Measurements from ENCODE around the gene RARRES1. TPM values are rescaled to one million over a fixed set of nuclear protein-coding genes. Genes with fewer than 3 reads are reported as not detected.

RARRES1 gene
- total RNA-seq, 1 experiment from 2014 or later = not detected

DNA sequence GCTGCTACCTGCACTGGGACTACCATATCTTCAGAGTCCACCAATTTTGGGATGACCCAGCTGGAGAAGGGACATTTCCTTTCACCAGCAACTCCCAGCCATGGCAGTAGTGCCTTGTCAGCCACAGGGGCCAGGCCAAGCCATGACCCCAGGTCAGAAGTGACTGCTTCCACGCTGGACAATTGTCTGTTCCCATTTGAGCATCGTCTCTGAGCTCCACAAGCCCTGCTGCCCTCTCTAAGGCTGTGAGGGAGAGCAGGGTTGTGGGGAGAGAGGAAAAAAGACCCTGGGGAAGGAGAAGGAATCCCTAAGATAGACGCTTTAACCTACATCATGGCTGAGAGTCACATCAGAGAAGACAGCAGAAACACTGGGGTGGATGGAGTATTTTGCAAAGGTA is 7.4 kb upstream of the RARRES1 start:
- no peaks in the 10 kb centered on the region for H3K4me1 Mint-ChIP-seq (ENCODE audit: insufficient read depth, unreplicated experiment)
- H3K27ac Mint-ChIP-seq (ENCODE audit: low read depth, unreplicated experiment) = no peak overlapping the region
- TF ChIP-seq CTCF (IDR thresholded peaks at IDR 0.05; ENCODE audit: unreplicated experiment) = no peak
- intact Hi-C loops (cut with micrococcal nuclease) = no loop called here
- H3K27me3 Mint-ChIP-seq (ENCODE audit: insufficient read depth, unreplicated experiment) = no peaks in the 10 kb centered on the region
- DNase-seq (ENCODE audit: unreplicated experiment) = no peak
- H3K4me3 Mint-ChIP-seq (ENCODE audit: unreplicated experiment) = no peak overlapping the region
- ChIA-PET CTCF (no interaction called here), POLR2A (no interaction called here)
- H3K9me3 Mint-ChIP-seq (ENCODE audit: unreplicated experiment) = no peaks in the 10 kb centered on the region
- H3K36me3 Mint-ChIP-seq (ENCODE audit: insufficient read depth, unreplicated experiment) = peaks cover 7% of the 10 kb centered on the region
- BruUV-seq (replicated peaks) = no TSS peak

GRCh38 chr3:158739078-158739477 is 6.8 kb upstream of the RARRES1 start:
- no peak for DNase-seq (ENCODE audit: unreplicated experiment)
- no peak overlapping the region for H3K4me3 Mint-ChIP-seq (ENCODE audit: unreplicated experiment)
- ChIA-PET POLR2A (no interaction called here), CTCF (interaction anchor here (0.7 to 1.5 kb wide), 2 partner anchors 50 to 870 kb away, joined by 3 to 4 read pairs; no protein-coding TSS in a partner anchor)
- no peak for TF ChIP-seq CTCF (IDR thresholded peaks at IDR 0.05; ENCODE audit: unreplicated experiment)
- H3K36me3 Mint-ChIP-seq (ENCODE audit: insufficient read depth, unreplicated experiment) = peaks cover 7% of the 10 kb centered on the region
- H3K4me1 Mint-ChIP-seq (ENCODE audit: insufficient read depth, unreplicated experiment) = no peaks in the 10 kb centered on the region
- no peaks in the 10 kb centered on the region for H3K27me3 Mint-ChIP-seq (ENCODE audit: insufficient read depth, unreplicated experiment)
- no TSS peak for BruUV-seq (replicated peaks)
- H3K27ac Mint-ChIP-seq (ENCODE audit: low read depth, unreplicated experiment) = no peak overlapping the region
- H3K9me3 Mint-ChIP-seq (ENCODE audit: unreplicated experiment) = no peaks in the 10 kb centered on the region
- intact Hi-C loops (cut with micrococcal nuclease) = no loop called here

- Mint-ChIP-seq H3K9me3 (ENCODE audit: unreplicated experiment) (no peaks in the 10 kb centered on the region), H3K27me3 (ENCODE audit: insufficient read depth, unreplicated experiment) (no peaks in the 10 kb centered on the region), H3K36me3 (ENCODE audit: insufficient read depth, unreplicated experiment) (peaks cover 5% of the 10 kb centered on the region), H3K4me3 (ENCODE audit: unreplicated experiment) (no peak overlapping the region), H3K4me1 (ENCODE audit: insufficient read depth, unreplicated experiment) (no peaks in the 10 kb centered on the region), H3K27ac (ENCODE audit: low read depth, unreplicated experiment) (no peak overlapping the region)
- no peak for DNase-seq (ENCODE audit: unreplicated experiment)
- intact Hi-C loops (cut with micrococcal nuclease) = no loop called here
- ChIA-PET POLR2A (no interaction called here), CTCF (interaction anchor here (0.7 to 4.0 kb wide), 3 partner anchors 11 to 870 kb away, joined by 3 to 23 read pairs (median 4); no protein-coding TSS in a partner anchor)
- TF ChIP-seq CTCF (IDR thresholded peaks at IDR 0.05; ENCODE audit: unreplicated experiment) = no peak
- BruUV-seq (replicated peaks) = no TSS peak
Observed at GRCh38 chr3:158738653-158739052, 6.4 kb upstream of the RARRES1 start.

DNA sequence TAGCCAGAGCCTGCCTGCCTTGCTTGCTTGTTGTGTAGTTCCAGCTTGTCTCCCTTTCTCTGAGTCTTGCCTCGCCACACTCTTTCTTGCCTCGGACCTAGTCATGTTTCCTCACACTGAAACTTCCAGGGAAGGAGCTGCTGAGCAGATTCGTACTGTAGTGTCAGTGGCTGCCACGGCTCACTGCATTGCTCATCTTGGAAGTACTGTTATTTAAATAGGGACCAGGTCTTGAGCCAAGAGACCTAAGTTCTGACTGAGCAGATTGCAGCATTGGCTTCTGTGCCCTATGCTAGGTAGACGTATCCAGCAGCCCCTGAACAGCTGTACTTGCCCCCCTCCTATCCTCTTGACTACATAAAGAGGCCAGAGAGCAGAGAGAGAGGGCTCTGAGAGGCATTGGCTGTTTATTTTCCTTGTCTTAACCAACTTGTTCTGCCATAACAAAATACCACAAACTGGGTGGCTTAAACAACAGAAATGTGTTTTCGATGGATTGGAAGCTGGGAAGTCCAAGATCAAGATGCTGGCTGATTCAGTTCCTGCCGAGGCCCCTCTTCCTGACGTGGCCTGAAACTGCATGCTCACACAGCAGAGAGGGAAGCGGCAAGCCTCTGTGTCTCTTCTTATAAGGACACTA is 5.8 kb upstream of the RARRES1 start:
- Mint-ChIP-seq H3K36me3 (ENCODE audit: insufficient read depth, unreplicated experiment) (no peaks in the 10 kb centered on the region), H3K27me3 (ENCODE audit: insufficient read depth, unreplicated experiment) (no peaks in the 10 kb centered on the region), H3K4me1 (ENCODE audit: insufficient read depth, unreplicated experiment) (no peaks in the 10 kb centered on the region), H3K4me3 (ENCODE audit: unreplicated experiment) (no peak overlapping the region), H3K27ac (ENCODE audit: low read depth, unreplicated experiment) (no peak overlapping the region), H3K9me3 (ENCODE audit: unreplicated experiment) (no peaks in the 10 kb centered on the region)
- intact Hi-C loops (cut with micrococcal nuclease) = no loop called here
- no peak for DNase-seq (ENCODE audit: unreplicated experiment)
- ChIA-PET CTCF (interaction anchor here (0.6 to 4.0 kb wide), 5 partner anchors 10 to 871 kb away, joined by 3 to 23 read pairs (median 3); no protein-coding TSS in a partner anchor), POLR2A (no interaction called here)
- BruUV-seq (replicated peaks) = no TSS peak
- TF ChIP-seq CTCF (IDR thresholded peaks at IDR 0.05; ENCODE audit: unreplicated experiment) = no peak

All from MCF 10A (cell line).